HG03066 (cell line): ENCODE data around the gene MGME1.

Experiments used
- ATAC-seq: cut with Tn5 transposase; IDR thresholded peaks from one replicate; pipeline ENCODE4 v1.9.1; 2021; ENCODE audit warnings: low read depth; ENCODE audit not compliant: unreplicated experiment

MGME1 gene

GRCh38 chr20:17987988-17988387, 19.2 kb downstream of the MGME1 start:
- no peak for ATAC-seq

GRCh38 chr20:17990278-17990972, 21.6 kb downstream of the MGME1 start:
- ATAC-seq, result no peak

GRCh38 chr20:17992224-17992637, 23.4 kb downstream of the MGME1 start:
- ATAC-seq, result no peak

GRCh38 chr20:17992847-17993513, 24.2 kb downstream of the MGME1 start:
- no peak for ATAC-seq

DNA sequence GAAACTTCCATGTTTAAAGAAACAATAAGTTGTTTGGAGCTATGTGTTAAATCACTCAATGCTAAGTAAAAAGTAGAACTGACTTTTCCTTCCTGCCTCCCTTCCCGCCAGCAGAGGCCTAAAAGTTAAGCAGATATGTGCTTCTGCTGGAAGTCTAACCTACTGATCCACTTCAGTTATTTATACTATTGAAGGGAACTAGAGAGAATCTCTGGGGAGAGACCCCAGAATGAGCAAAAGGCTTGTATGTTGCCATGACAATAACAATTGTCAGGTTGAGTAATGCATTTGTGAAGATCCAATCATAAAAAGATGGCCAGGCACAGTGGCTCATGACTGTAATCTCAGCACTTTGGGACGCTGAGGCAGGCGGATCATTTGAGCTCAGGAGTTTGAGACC, 24.7 kb downstream of the MGME1 start:
- ATAC-seq, result no peak

DNA sequence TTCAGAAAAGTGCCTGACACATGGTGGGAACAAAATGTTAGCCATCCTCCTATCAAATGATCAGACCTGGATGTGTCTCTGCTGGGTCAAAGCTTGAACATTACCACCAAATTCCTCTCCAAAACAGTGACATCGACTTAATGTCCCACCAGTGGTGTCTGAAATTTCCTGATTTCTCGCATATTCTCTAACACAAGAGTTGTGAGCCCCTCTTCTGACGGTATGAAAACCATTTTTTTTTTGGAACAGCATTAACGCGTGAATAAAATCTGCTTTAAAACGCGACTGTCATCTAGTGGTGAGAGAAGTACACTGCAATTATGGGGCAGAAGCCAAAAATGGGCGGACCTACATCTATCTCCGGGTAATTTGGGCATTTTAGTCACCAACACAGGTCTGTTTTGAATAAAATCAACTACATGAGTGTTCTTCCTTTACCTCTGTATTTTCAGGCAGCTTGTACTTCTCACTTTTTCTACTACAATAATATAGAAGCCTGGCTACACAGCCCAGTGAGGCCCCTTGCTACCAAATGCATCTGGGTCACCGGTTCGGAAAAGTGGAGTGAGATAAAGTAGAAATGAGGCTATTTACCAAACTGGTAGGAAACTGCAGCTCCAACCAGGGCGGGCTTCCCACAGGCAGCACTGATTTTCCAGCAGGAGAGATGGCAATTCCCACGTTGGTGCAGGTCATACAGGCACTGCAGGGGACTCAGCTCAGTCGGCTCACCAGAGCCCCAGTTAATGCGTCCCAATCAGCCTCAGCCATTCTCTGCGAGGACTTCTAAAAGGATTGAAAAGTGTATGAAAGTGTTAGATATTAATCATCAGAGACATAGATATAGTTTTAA, 27.4 kb downstream of the MGME1 start:
- no peak for ATAC-seq

GRCh38 chr20:17998446-17998845, 29.6 kb downstream of the MGME1 start:
- no peak for ATAC-seq

GRCh38 chr20:17999566-17999965, 30.7 kb downstream of the MGME1 start:
- no peak for ATAC-seq

GRCh38 chr20:18001131-18001921, 32.5 kb downstream of the MGME1 start:
- ATAC-seq, result no peak

DNA sequence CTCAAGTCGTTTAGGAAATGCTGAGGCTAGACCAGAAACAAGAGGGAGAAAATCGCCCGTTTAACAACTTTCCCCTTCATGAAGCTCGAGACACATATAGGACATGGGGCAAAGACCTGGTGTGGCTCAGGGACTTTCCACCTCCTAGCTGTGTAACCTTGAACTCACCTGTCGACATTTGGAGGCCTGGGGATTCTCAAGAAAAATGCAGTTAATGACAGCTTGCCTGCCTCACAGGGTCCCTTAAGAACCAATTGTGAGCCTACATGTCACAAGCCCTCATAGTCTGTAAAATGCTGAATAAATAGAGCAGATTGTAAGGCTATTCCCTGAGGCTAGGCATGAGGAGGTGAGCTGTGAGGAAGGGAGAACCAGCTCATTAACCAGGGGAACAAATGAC, 35.1 kb downstream of the MGME1 start:
- no peak for ATAC-seq

DNA sequence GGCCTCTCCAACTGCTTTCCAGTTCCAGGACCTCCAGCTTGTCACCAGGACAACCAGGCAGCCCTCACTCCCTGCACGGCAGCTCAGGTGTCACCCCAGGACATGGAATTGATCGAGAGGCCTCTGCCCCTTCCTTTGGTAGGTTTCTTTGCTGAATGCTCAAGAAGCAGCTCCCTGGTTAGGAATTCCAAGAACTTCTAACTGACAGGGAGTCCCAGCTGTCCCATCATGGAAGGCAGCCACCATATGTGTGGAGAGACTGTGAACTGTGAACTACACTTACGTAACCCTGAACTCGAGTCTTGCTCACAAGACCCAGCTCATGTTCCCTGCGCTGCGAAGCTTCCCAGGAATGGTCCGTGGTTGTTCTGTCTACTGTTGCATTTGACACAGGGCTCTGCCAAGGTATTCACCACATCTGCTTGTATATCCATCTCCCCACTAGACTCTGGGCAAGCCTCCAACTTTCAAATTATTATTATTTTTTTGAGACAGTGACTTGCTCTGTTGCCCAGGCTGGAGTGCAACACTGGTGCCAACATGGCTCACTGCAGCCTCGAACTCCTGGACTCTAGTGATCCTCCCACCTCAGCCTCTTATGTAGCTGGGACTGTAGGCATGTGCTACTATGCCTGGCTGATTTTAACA, 35.7 kb downstream of the MGME1 start:
- ATAC-seq, result no peak

DNA sequence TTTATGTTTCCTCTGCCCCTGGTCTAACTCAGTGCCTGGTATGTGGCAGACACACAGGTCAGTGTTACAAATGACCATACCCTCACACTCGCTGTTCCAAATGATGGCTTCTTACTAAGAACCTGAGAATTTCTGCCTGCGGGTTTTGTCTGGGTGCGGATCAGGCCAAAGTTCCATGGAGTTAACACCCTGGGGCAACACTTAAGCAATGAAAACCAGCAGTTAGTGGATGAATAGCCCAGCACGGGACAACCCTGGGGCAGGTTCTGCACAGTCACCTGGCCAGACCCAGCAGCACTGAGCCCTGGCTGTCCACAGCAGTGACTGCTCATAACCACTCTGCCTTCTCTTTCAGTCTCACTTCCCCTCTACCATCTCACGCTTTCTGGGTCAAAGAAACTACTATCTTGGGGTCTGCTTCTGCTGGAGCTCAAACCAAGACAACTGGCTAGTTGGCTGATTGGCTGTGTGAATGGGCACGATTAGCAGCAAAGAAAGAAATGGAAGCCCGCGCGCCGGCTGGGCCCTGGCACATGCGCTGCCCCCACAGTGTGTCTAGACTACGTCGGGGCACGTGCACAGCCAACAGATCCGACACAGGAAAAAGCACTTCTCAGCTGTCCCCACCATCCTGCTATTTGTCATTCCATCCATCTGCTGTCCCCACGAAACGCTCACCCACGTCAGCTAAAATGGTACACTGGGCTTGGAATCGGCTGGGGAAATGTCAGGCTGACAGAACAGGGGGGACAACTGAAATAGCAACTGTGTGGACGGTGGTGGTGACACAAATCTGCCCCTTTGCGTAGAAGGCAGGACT, 36.6 kb downstream of the MGME1 start:
- peak; percentile 94 for ATAC-seq

DNA sequence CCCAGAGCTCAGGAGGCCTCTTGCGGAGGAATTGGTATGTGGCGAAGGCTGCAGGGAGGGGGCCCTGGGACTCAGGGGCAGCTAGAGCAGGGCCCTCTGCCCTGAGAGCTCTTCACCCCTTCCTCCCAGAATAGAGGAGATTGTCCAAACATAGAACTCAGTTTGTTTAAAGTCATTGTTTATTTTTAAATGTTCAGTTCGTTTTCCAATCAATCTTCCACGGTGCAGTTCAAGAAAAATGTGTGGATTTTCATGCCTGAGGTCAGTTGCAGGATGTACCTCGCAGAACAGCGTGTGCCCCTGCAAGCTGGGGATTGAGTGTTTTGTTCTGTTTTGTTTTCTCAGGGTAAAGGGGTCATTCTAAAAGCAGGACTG, 37.2 kb downstream of the MGME1 start:
- ATAC-seq, result no peak

DNA sequence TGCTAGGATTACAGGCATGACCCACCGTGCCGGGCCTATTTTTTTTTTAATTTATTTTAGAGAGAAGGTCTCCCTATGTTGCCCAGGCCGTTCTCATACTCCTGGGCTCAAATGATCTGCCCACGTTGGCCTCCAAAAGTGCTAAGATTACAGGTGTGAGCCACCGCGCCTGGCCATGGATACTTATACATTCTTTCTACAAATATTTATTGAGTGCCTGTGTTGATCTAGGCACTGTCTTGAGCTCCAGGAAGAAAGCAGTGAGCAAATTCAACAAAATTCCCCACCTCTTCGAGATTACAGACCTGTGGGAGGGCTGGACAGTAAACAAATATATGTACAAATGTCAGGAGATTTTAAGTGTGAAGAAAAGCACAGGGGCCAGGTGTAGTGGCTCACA, 37.9 kb downstream of the MGME1 start:
- ATAC-seq, result no peak

DNA sequence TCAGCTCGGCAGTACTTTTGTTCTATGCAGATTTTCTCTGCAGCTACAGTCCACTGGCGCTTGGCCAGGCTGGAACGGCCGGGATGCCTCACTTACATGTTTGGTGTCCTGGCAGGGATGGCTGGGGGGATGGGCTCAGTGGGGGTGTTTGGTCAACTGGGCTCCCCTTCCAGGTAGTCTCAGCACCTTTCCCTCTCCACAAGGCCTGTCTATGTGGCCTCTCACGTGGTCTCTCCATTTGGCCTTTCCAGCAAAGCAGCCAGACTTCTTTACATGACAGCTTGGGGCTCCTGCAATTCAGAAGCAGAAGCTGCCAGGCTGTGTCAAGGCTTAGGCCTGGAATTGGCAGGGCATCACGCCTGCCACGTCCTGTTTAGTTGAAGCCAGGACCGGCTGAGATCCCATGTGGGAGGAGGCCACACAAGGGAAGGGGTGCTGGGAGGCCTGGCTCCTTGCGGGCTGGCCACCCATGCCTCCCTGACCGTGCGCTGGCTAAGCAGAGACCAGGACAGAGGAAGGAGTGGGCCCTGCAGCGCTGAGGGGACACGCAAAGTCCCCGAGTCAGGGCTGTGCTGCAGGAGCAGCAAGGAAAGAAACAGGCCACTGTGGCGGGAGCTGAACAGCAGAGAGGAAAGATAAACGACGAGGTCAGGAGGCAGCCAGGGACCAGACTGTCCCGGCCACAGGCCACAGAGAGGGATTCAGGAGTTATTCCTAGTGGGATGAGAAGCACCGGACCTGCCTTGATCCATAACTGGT, 38.9 kb downstream of the MGME1 start:
- ATAC-seq, result no peak

DNA sequence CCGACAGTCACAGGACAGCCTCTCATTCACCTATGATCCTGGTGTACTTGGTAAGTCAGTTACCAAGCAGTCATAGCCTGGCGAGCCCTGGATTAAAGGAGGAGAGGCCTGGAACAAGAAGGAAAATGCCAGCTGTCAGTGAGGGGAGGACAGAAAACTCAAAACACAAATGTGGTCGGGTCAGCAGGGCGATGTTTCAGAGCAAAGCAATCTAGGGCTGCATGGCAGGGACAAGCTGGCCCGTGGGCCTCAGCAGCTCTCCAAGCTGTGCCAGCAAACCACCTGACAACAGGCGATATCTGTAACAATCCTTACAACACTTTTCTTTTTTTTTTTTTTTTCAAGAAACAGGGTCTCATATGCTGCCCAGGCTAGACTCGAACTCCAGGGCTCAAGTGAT, 40.3 kb downstream of the MGME1 start:
- ATAC-seq, result no peak

GRCh38 chr20:18011482-18011881, 42.7 kb downstream of the MGME1 start:
- no peak for ATAC-seq

DNA sequence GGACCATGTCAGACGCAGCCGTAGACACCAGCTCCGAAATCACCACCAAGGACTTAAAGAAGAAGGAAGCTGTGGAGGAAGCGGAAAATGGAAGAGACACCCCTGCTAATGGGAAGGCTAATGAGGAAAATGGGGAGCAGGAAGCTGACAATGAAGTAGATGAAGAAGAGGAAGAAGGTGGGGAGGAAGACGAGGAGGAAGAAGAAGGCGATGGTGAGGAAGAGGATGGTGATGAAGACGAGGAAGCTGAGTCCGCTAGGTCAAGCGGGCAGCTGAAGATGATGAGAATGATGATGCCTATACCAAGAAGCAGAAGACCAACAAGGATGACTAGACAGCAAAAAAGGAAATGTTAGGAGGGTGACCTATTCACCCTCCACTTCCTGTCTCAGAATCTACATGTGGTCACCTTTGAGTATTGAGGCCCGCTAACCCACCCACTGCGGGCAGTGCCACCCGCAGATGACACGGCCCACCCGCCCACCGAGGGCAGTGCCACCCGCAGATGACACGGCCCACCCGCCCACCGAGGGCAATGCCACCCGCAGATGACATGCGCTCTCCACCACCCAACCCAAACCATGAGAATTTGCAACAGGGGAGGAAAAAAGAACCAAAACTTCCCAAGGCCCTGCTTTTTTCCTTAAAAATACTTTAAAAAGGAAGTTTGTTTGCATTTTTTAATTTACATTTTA, 43.3 kb downstream of the MGME1 start:
- no peak for ATAC-seq
